Measurements from ENCODE around the gene COPB2. TPM values are rescaled to one million over a fixed set of nuclear protein-coding genes. Genes with fewer than 3 reads are reported as not detected.
A peak's percentile ranks its signal among the peaks of the same experiment; 100 is the strongest.

The COPB2 gene
- total RNA-seq, 2 experiments from 2014 or later, result 83.8 to 89.2 TPM

- Mint-ChIP-seq H3K27me3 (ENCODE audit: low read depth) (no peaks in the 10 kb centered on the region), H3K27ac (peak overlapping the region; percentile 37), H3K4me3 (no peak overlapping the region), H3K36me3 (ENCODE audit: low read depth) (peaks cover 39% of the 10 kb centered on the region), H3K9me3 (no peaks in the 10 kb centered on the region), H3K4me1 (ENCODE audit: low read depth) (peaks cover 10% of the 10 kb centered on the region)
- CTCF ChIA-PET, result no interaction called here
- no peak for DNase-seq
- intact Hi-C loops (cut with micrococcal nuclease), result no loop called here
These were observed 24.9 kb downstream of the COPB2 start for GRCh38 chr3:139364549-139364948.

GRCh38 chr3:139361276-139361675, 28.2 kb downstream of the COPB2 start:
- Mint-ChIP-seq H3K9me3 (no peaks in the 10 kb centered on the region), H3K4me3 (no peak overlapping the region), H3K4me1 (ENCODE audit: low read depth) (peaks cover 27% of the 10 kb centered on the region), H3K27me3 (ENCODE audit: low read depth) (no peaks in the 10 kb centered on the region), H3K36me3 (ENCODE audit: low read depth) (peaks cover 39% of the 10 kb centered on the region), H3K27ac (no peak overlapping the region)
- CTCF ChIA-PET, result interaction anchor here (1.8 kb wide), 1 partner anchor 10 kb away, joined by 6 read pairs; no protein-coding TSS in a partner anchor
- DNase-seq, result no peak
- intact Hi-C loops (cut with micrococcal nuclease), result no loop called here

DNA sequence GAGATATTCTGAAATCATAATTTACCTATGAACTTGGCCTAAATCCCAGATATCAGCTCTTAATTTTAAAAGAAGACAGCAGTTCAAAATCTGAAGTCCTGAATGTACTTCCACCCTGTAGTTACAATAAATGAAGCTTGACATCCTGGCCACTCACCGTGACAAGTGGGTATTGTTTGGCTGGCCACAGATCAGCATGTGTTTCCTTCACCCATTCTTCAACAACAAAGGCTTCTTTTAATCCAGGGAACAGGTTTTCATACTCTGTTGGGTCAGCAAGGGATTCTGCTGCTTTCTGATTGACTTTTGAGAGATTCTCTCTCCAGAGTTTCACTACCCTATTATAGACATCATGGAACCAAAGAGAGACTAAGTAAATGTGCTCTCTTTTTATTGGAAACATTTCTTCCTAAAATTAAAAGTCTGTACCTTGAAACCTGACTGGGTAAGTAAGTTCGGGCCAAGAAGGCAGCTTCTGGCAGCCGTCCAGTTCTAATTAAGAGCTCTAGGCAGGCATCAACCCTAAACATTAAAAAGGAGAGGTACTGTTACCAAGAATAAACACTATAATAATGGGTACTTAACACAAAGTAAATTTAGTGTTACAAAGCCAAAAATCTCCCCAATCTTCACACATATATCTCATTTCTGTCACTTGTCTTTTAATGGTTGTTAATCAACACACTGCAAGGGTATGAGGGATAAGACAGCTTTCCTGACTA, 30.4 kb downstream of the COPB2 start:
- Mint-ChIP-seq H3K36me3 (ENCODE audit: low read depth) (peaks cover 52% of the 10 kb centered on the region), H3K4me1 (ENCODE audit: low read depth) (peaks cover 35% of the 10 kb centered on the region), H3K9me3 (no peaks in the 10 kb centered on the region), H3K27me3 (ENCODE audit: low read depth) (no peaks in the 10 kb centered on the region), H3K27ac (no peak overlapping the region), H3K4me3 (no peak overlapping the region)
- CTCF ChIA-PET, result interaction anchor here (0.6 to 1.8 kb wide), 2 partner anchors 15 to 1586 kb away, joined by 3 read pairs; no protein-coding TSS in a partner anchor
- DNase-seq, result no peak
- intact Hi-C loops (cut with micrococcal nuclease), result loop anchor here (1.0 kb wide), 2 partner anchors 7 to 30 kb away; partner anchors contain the start of gene COPB2

DNA sequence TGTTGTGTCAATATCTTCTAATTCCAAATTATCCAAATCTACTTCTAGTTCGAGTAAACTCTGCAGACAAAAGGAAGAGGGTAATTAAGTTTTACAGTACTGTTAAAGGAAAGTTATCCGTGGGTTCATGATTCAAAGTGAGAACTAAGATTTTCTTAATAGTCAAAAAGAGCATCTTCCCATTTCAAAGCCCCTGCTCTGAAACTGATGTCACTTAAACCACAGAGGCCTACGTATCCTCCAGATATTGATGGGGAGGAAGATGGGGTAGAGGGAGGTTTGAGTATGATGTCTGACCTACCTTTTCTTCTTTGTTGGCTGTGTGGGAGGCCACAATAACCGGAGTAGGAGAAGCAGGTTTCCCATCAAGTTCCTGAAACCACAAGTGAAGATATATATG, 31.5 kb downstream of the COPB2 start:
- Mint-ChIP-seq H3K4me1 (ENCODE audit: low read depth) (peaks cover 39% of the 10 kb centered on the region), H3K9me3 (no peaks in the 10 kb centered on the region), H3K36me3 (ENCODE audit: low read depth) (peaks cover 52% of the 10 kb centered on the region), H3K27me3 (ENCODE audit: low read depth) (no peaks in the 10 kb centered on the region), H3K27ac (peak overlapping the region; percentile 64), H3K4me3 (no peak overlapping the region)
- intact Hi-C loops (cut with micrococcal nuclease), result loop anchor here (1.0 kb wide), 3 partner anchors 8 to 31 kb away; partner anchors contain the start of genes COPB2 and MRPS22
- DNase-seq, result peak; percentile 47
- CTCF ChIA-PET, result no interaction called here

- peaks cover 54% of the 10 kb centered on the region for H3K36me3 Mint-ChIP-seq (ENCODE audit: low read depth)
- no peak for DNase-seq
- CTCF ChIA-PET, result interaction anchor here (0.8 to 1.2 kb wide), 2 partner anchors 13 to 25 kb away, joined by 3 to 4 read pairs; no protein-coding TSS in a partner anchor
- H3K9me3 Mint-ChIP-seq, result no peaks in the 10 kb centered on the region
- H3K4me3 Mint-ChIP-seq, result no peak overlapping the region
- H3K4me1 Mint-ChIP-seq (ENCODE audit: low read depth), result peaks cover 40% of the 10 kb centered on the region
- intact Hi-C loops (cut with micrococcal nuclease), result loop anchor here (2.0 kb wide), 1 partner anchor 13 kb away; no protein-coding TSS in a partner anchor
- no peak overlapping the region for H3K27ac Mint-ChIP-seq
- no peaks in the 10 kb centered on the region for H3K27me3 Mint-ChIP-seq (ENCODE audit: low read depth)
These were observed 33.6 kb downstream of the COPB2 start for GRCh38 chr3:139355891-139356290.

DNA sequence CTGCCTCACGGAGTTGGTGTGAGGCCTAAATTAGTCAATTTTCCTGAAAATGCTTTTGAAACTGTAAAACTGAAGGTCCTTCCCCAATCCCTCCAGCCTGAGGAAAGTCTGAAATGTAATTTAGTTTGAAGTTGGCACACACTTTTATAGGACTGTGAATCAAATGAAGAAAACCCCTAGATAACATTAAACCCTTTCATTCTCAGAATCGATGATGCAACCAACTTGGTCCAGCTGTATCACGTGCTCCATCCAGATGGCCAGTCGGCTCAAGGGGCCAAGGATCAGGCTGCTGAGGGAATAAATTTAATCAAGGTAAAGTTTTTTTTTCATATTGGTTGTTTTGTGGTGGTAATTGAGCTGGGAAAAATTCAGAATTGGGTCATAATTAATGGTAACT, 34.0 kb downstream of the COPB2 start:
- Mint-ChIP-seq H3K27ac (no peak overlapping the region), H3K27me3 (ENCODE audit: low read depth) (no peaks in the 10 kb centered on the region), H3K36me3 (ENCODE audit: low read depth) (peaks cover 50% of the 10 kb centered on the region), H3K4me3 (no peak overlapping the region), H3K4me1 (ENCODE audit: low read depth) (peaks cover 40% of the 10 kb centered on the region), H3K9me3 (no peaks in the 10 kb centered on the region)
- CTCF ChIA-PET, result interaction anchor here (0.8 to 1.2 kb wide), 2 partner anchors 13 to 25 kb away, joined by 3 to 4 read pairs; no protein-coding TSS in a partner anchor
- no peak for DNase-seq
- intact Hi-C loops (cut with micrococcal nuclease), result loop anchor here (2.0 kb wide), 1 partner anchor 13 kb away; no protein-coding TSS in a partner anchor

GRCh38 chr3:139354661-139355060, 34.8 kb downstream of the COPB2 start:
- Mint-ChIP-seq H3K27me3 (ENCODE audit: low read depth) (no peaks in the 10 kb centered on the region), H3K4me3 (no peak overlapping the region), H3K4me1 (ENCODE audit: low read depth) (peaks cover 40% of the 10 kb centered on the region), H3K27ac (no peak overlapping the region), H3K9me3 (no peaks in the 10 kb centered on the region), H3K36me3 (ENCODE audit: low read depth) (peaks cover 46% of the 10 kb centered on the region)
- intact Hi-C loops (cut with micrococcal nuclease), result loop anchor here (2.0 kb wide), 1 partner anchor 14 kb away; no protein-coding TSS in a partner anchor
- CTCF ChIA-PET, result interaction anchor here (1.0 to 1.2 kb wide), 2 partner anchors 12 to 419 kb away, joined by 4 to 6 read pairs; no protein-coding TSS in a partner anchor
- no peak for DNase-seq

GRCh38 chr3:139353920-139354556, 35.4 kb downstream of the COPB2 start:
- CTCF ChIA-PET, result interaction anchor here (0.9 to 1.0 kb wide), 2 partner anchors 25 to 418 kb away, joined by 4 to 6 read pairs; no protein-coding TSS in a partner anchor
- Mint-ChIP-seq H3K36me3 (ENCODE audit: low read depth) (peaks cover 51% of the 10 kb centered on the region), H3K27ac (no peak overlapping the region), H3K4me3 (no peak overlapping the region), H3K9me3 (no peaks in the 10 kb centered on the region), H3K27me3 (ENCODE audit: low read depth) (no peaks in the 10 kb centered on the region), H3K4me1 (ENCODE audit: low read depth) (peaks cover 40% of the 10 kb centered on the region)
- intact Hi-C loops (cut with micrococcal nuclease), result loop anchor here (2.0 kb wide), 1 partner anchor 15 kb away; no protein-coding TSS in a partner anchor
- DNase-seq, result no peak

DNA sequence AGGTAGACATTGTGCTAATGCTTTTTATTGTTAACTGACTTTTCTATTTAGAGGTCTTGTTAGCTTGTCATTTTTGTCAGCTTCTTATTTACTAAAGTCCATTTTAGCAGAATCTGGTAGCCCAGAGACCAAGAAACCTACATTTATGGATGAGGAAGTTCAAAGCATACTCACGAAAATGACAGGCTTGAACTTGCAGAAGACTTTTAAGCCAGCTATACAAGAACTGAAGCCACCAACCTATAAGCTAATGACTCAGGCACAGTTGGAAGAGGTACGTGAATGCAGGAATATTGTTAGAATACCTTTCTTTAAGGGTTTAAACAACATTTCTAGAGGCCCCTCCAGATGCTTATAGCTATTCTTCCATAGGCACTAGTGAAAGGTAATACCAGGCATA, 42.7 kb downstream of the COPB2 start:
- DNase-seq, result no peak
- H3K27me3 Mint-ChIP-seq (ENCODE audit: low read depth), result no peaks in the 10 kb centered on the region
- no peak overlapping the region for H3K27ac Mint-ChIP-seq
- H3K4me1 Mint-ChIP-seq (ENCODE audit: low read depth), result peaks cover 6% of the 10 kb centered on the region
- intact Hi-C loops (cut with micrococcal nuclease), result loop anchor here (10.0 kb wide), 1 partner anchor 1022 kb away; the partner anchor contains the start of gene NME9
- H3K36me3 Mint-ChIP-seq (ENCODE audit: low read depth), result peaks cover 13% of the 10 kb centered on the region
- CTCF ChIA-PET, result interaction anchor here (0.5 to 0.7 kb wide), 2 partner anchors 79 to 235 kb away, joined by 3 read pairs; no protein-coding TSS in a partner anchor
- no peaks in the 10 kb centered on the region for H3K9me3 Mint-ChIP-seq
- no peak overlapping the region for H3K4me3 Mint-ChIP-seq

GRCh38 chr3:139343895-139344856, 45.3 kb downstream of the COPB2 start, which contains the start of gene MRPS22:
MRPS22 (plus strand) TSS chr3:139344020; CDS start chr3:139344027, 7 bp downstream.
- peak; percentile 89 for DNase-seq
- intact Hi-C loops (cut with micrococcal nuclease), result loop anchor here (1.0 to 10.0 kb wide), 7 partner anchors 13 to 1157 kb away; partner anchors contain the start of genes ARMC8, COPB2, NME9 and NMNAT3
- no peak within 1 kb of the TSS for H3K4me3 Mint-ChIP-seq
- no peak within 1 kb of the TSS for H3K27ac Mint-ChIP-seq
- H3K4me1 Mint-ChIP-seq (ENCODE audit: low read depth), result peaks cover 9% of the 10 kb centered on the region
- CTCF ChIA-PET, result interaction anchor here (0.5 to 1.0 kb wide), 3 partner anchors 15 to 833 kb away, joined by 3 to 5 read pairs (median 3); no protein-coding TSS in a partner anchor
- peaks cover 3% of the 10 kb centered on the region for H3K36me3 Mint-ChIP-seq (ENCODE audit: low read depth)
- H3K27me3 Mint-ChIP-seq (ENCODE audit: low read depth), result peaks cover 3% of the 10 kb centered on the region
- H3K9me3 Mint-ChIP-seq, result no peaks in the 10 kb centered on the region

GRCh38 chr3:139342054-139342453, 47.4 kb downstream of the COPB2 start:
- H3K4me1 Mint-ChIP-seq (ENCODE audit: low read depth), result peaks cover 8% of the 10 kb centered on the region
- no peaks in the 10 kb centered on the region for H3K9me3 Mint-ChIP-seq
- no peak overlapping the region for H3K4me3 Mint-ChIP-seq
- no peak overlapping the region for H3K27ac Mint-ChIP-seq
- intact Hi-C loops (cut with micrococcal nuclease), result loop anchor here (5.0 to 10.0 kb wide), 5 partner anchors 230 to 1155 kb away; partner anchors contain the start of genes ARMC8, NME9, NMNAT3 and PIK3CB
- CTCF ChIA-PET, result interaction anchor here (0.6 to 2.1 kb wide), 5 partner anchors 12 to 586 kb away, joined by 3 to 8 read pairs (median 5); no protein-coding TSS in a partner anchor
- DNase-seq, result no peak
- peaks cover 3% of the 10 kb centered on the region for H3K27me3 Mint-ChIP-seq (ENCODE audit: low read depth)
- H3K36me3 Mint-ChIP-seq (ENCODE audit: low read depth), result no peaks in the 10 kb centered on the region

Measured in activated naive CD4-positive, alpha-beta T cell treated with anti-CD3 and anti-CD28 coated beads for 36 hours (primary cell).